GM12892 (cell line): ENCODE results near the gene HOXC9.

ENCODE experiments used
- POLR2A ChIP-seq: IDR thresholded peaks from 2 replicates; pipeline ENCODE4 v1.6.1; 2011; ENCODE audit warnings: low read depth, low read length, control low read depth
- POLR2AphosphoS5 ChIP-seq: IDR thresholded peaks from 2 replicates; pipeline ENCODE4 v1.6.1; 2011; ENCODE audit warnings: low read depth, low read length, control low read depth

DNA sequence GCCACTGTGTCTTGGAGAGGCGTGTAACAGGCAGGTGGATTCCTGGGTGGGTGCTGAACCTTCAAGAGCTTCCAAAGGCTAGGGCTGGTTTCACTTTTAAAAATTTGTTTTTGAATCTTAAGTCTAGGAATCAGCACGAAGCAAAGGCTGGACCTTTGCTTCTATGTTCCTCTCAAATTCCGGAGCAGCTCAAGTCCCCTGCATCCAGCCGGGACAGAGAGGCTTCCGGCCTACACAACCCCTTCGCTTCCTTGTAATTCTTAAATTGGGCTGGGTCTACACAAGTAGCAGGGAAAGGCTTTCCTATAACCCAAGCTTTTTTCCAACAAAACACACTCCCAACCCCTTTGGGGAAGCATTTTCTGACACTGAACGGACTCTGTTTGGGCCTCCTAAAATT, 37.0 kb upstream of the HOXC9 start:
- TF ChIP-seq POLR2A (no peak), POLR2AphosphoS5 (no peak)
